Smooth muscle cell (in vitro differentiated cells): ENCODE data around the gene RADIL. TPM values are rescaled to one million over a fixed set of nuclear protein-coding genes. Genes with fewer than 3 reads are reported as not detected.

Experiments
- DNase-seq: peaks from one replicate; lab custom pipeline; 2025; ENCODE audit not compliant: unreplicated experiment; lab: John Stamatoyannopoulos, UW
- H2AFZ ChIP-seq: fragments of 200-600 bp; sonication (generic); 2 replicates; pipeline ENCODE4 v1.6.0; 2016; ENCODE audit warnings: antibody characterized with exemption, low read depth, mild to moderate bottlenecking
- H3F3A ChIP-seq: fragments of 200-600 bp; sonication (generic); 2 replicates; pipeline ENCODE4 v1.6.0; 2017; ENCODE audit warnings: antibody characterized with exemption, low read depth
- H3K27ac ChIP-seq: fragments of 200-600 bp; sonication (generic); 2 replicates; pipeline ENCODE4 v1.5.1; 2016; ENCODE audit warnings: low read depth, mild to moderate bottlenecking
- H3K27me3 ChIP-seq: fragments of 200-600 bp; sonication (generic); 2 replicates; pipeline ENCODE4 v1.6.1; 2016; ENCODE audit warnings: low read depth, mild to moderate bottlenecking
- H3K36me3 ChIP-seq: fragments of 200-600 bp; sonication (generic); 2 replicates; pipeline ENCODE4 v1.5.1; 2016; ENCODE audit warnings: low read depth
- H3K4me1 ChIP-seq: fragments of 200-600 bp; sonication (generic); 2 replicates; pipeline ENCODE4 v1.5.1; 2016; ENCODE audit warnings: low read depth
- H3K4me2 ChIP-seq: fragments of 200-600 bp; sonication (generic); 2 replicates; pipeline ENCODE4 v1.6.0; 2016; ENCODE audit warnings: mild to moderate bottlenecking
- H3K4me3 ChIP-seq: fragments of 200-600 bp; sonication (generic); 2 replicates; pipeline ENCODE4 v1.5.1; 2016; ENCODE audit warnings: mild to moderate bottlenecking
- H3K79me2 ChIP-seq: fragments of 200-600 bp; sonication (generic); 2 replicates; pipeline ENCODE4 v1.6.0; 2016; ENCODE audit warnings: low read depth, mild to moderate bottlenecking
- H3K9ac ChIP-seq: fragments of 200-600 bp; sonication (generic); 2 replicates; pipeline ENCODE4 v1.6.0; 2016; ENCODE audit warnings: low read depth
- H3K9me3 ChIP-seq: fragments of 200-600 bp; sonication (generic); replicated peaks from 2 replicates; pipeline ENCODE4 v1.5.1; 2016; ENCODE audit warnings: low read depth
- H4K20me1 ChIP-seq: fragments of 200-600 bp; sonication (generic); 2 replicates; pipeline ENCODE4 v1.6.0; 2016; ENCODE audit warnings: low read depth
- CTCF ChIP-seq: fragments of 200-600 bp; sonication (generic); IDR thresholded peaks from 2 replicates; pipeline ENCODE4 v1.5.1; 2017; ENCODE audit warnings: borderline replicate concordance, mild to moderate bottlenecking, antibody characterized with exemption; ENCODE audit not compliant: insufficient read depth, poor library complexity, severe bottlenecking
- WGBS: methylation state at CpG from one replicate; pipeline ENCODE4 v1.1.7; 2016; ENCODE audit warnings: low lambda C conversion rate; 5-methylcytosine and 5-hydroxymethylcytosine counted together
- polyA plus RNA-seq: library from polyadenylated mRNA; unstranded; fragments of >200 nt; fragmentation: Nextera tagmentation; extraction: Ambion mirVana; gene quantifications from 2 replicates; pipeline ENCODE4 v1.2.1, GENCODE V29; 2016
- total RNA-seq: library from RNA; depleted of rRNA; stranded (reverse); fragments of >200 nt; gene quantifications from 2 replicates; pipeline ENCODE4 v1.2.3, GENCODE V29; 2014

Gene RADIL
- total and polyA plus RNA-seq, 2 experiments from 2014 or later, result 4.7 to 10.7 TPM

- Histone ChIP-seq H3K4me2 (peak overlapping the region; percentile 86), H3K4me1 (no peaks in the 10 kb centered on the region), H3F3A (no peaks in the 10 kb centered on the region), H3K36me3 (no peaks in the 10 kb centered on the region), H3K9me3 (no peaks in the 10 kb centered on the region), H3K4me3 (no peak overlapping the region), H3K79me2 (peaks cover 25% of the 10 kb centered on the region), H4K20me1 (peaks cover 3% of the 10 kb centered on the region), H3K9ac (no peak overlapping the region), H3K27me3 (no peaks in the 10 kb centered on the region), H3K27ac (no peak overlapping the region), H2AFZ (no peak overlapping the region)
- no peak for TF ChIP-seq CTCF
- WGBS, result 96% methylated on average over 12 of the region's 12 CpGs
- DNase-seq, result no peak
Measured at GRCh38 chr7:4774007-4774406, 109.5 kb downstream of the RADIL start.

- no peak overlapping the region for H3K27ac ChIP-seq
- DNase-seq, result no peak
- no peaks in the 10 kb centered on the region for H3F3A ChIP-seq
- no peaks in the 10 kb centered on the region for H3K4me1 ChIP-seq
- H3K27me3 ChIP-seq, result no peaks in the 10 kb centered on the region
- H3K9me3 ChIP-seq, result no peaks in the 10 kb centered on the region
- H3K4me3 ChIP-seq, result no peak overlapping the region
- no peaks in the 10 kb centered on the region for H3K36me3 ChIP-seq
- TF ChIP-seq CTCF, result no peak
- H3K9ac ChIP-seq, result no peak overlapping the region
- H3K79me2 ChIP-seq, result peaks cover 9% of the 10 kb centered on the region
- 95% methylated on average over 6 of the region's 6 CpGs for WGBS
- H2AFZ ChIP-seq, result no peak overlapping the region
- H3K4me2 ChIP-seq, result no peak overlapping the region
- no peaks in the 10 kb centered on the region for H4K20me1 ChIP-seq
Measured at GRCh38 chr7:4772306-4772705, 111.2 kb downstream of the RADIL start.

- WGBS, result 87% methylated on average over 5 of the region's 9 CpGs
- Histone ChIP-seq H3K27ac (no peak overlapping the region), H4K20me1 (no peaks in the 10 kb centered on the region), H3K4me3 (no peak overlapping the region), H3K4me2 (no peak overlapping the region), H3K9ac (no peak overlapping the region), H3F3A (no peaks in the 10 kb centered on the region), H3K27me3 (no peaks in the 10 kb centered on the region), H3K4me1 (no peaks in the 10 kb centered on the region), H3K79me2 (peaks cover 4% of the 10 kb centered on the region), H2AFZ (no peak overlapping the region), H3K9me3 (no peaks in the 10 kb centered on the region), H3K36me3 (no peaks in the 10 kb centered on the region)
- TF ChIP-seq CTCF, result no peak
- no peak for DNase-seq
Measured at GRCh38 chr7:4771737-4772136, 111.8 kb downstream of the RADIL start.

GRCh38 chr7:4770886-4771285, 112.6 kb downstream of the RADIL start:
- no peak overlapping the region for H3K9ac ChIP-seq
- TF ChIP-seq CTCF, result no peak
- no peaks in the 10 kb centered on the region for H3K79me2 ChIP-seq
- no peaks in the 10 kb centered on the region for H3K4me1 ChIP-seq
- no peak overlapping the region for H3K4me3 ChIP-seq
- no peaks in the 10 kb centered on the region for H3F3A ChIP-seq
- H3K36me3 ChIP-seq, result no peaks in the 10 kb centered on the region
- peaks cover 4% of the 10 kb centered on the region for H4K20me1 ChIP-seq
- H3K4me2 ChIP-seq, result no peak overlapping the region
- no peak for DNase-seq
- 100% methylated on average over 9 of the region's 9 CpGs for WGBS
- H3K9me3 ChIP-seq, result no peaks in the 10 kb centered on the region
- no peak overlapping the region for H3K27ac ChIP-seq
- H3K27me3 ChIP-seq, result no peaks in the 10 kb centered on the region
- H2AFZ ChIP-seq, result no peak overlapping the region
